Suprapubic skin (tissue), 4 donors: ENCODE data around the gene NFATC2.

Experiments used
- CTCF ChIP-seq, 2 donors: fragments of 200-600 bp in 1 of 2; fragments of 450-650 bp in 1 of 2; sonication (generic) in 1 of 2; IDR thresholded peaks; one replicate each; pipeline ENCODE4 v1.5.1; 2016 to 2019; ENCODE audit warnings: antibody characterized with exemption in 2 of 2, mild to moderate bottlenecking in 1 of 2, moderate library complexity in 1 of 2
- POLR2A ChIP-seq, 2 donors: fragments of 450-650 bp; IDR thresholded peaks; one replicate each; pipeline ENCODE4 v1.6.1; 2017; ENCODE audit warnings: antibody characterized with exemption in 2 of 2, mild to moderate bottlenecking in 2 of 2, moderate library complexity in 2 of 2
- POLR2AphosphoS5 ChIP-seq, 3 donors: sonication (generic); formaldehyde crosslinking; IDR thresholded peaks; one replicate each; pipeline ENCODE4 v1.6.1; 2017; ENCODE audit warnings: antibody characterized with exemption in 3 of 3

GRCh38 chr20:51434580-51435247, 107.8 kb downstream of the NFATC2 start:
- TF ChIP-seq CTCF (IDR thresholded peaks at IDR 0.05), result no peak
- TF ChIP-seq POLR2AphosphoS5 (IDR thresholded peaks at IDR 0.05), result no peak
- no peak for TF ChIP-seq POLR2A (IDR thresholded peaks at IDR 0.05)
